Astrocyte (in vitro differentiated cells and primary cell): ENCODE measurements around the gene DUSP5. TPM values are rescaled to one million over a fixed set of nuclear protein-coding genes. Genes with fewer than 3 reads are reported as not detected.

Experiments used
- DNase-seq: peaks from one replicate; pipeline ENCODE4 v3.0.0-alpha.2; 2010; ENCODE audit warnings: low read depth
- FAIRE-seq: peaks from 2 replicates; lab custom pipeline; 2011; peaks lifted over from hg19 to GRCh38; lab: Jason Lieb, UNC
- H2AFZ ChIP-seq: 2 replicates; pipeline ENCODE4 v1.6.0; 2012; ENCODE audit warnings: low read depth, low read length, inconsistent platforms
- H3K27ac ChIP-seq: 2 replicates; pipeline ENCODE4 v1.5.1; 2011; ENCODE audit warnings: low read depth, low read length, inconsistent platforms
- H3K27me3 ChIP-seq: 2 replicates; pipeline ENCODE4 v1.6.0; 2011; ENCODE audit warnings: low read length, inconsistent platforms; ENCODE audit not compliant: insufficient read depth
- H3K36me3 ChIP-seq: 2 replicates; pipeline ENCODE4 v1.5.1; 2011; ENCODE audit warnings: low read length, inconsistent platforms; ENCODE audit not compliant: insufficient read depth
- H3K4me1 ChIP-seq: 2 replicates; pipeline ENCODE4 v1.5.1; 2011; ENCODE audit warnings: low read length, inconsistent platforms; ENCODE audit not compliant: insufficient read depth
- H3K4me2 ChIP-seq: 2 replicates; pipeline ENCODE4 v1.6.0; 2012; ENCODE audit warnings: low read length, inconsistent platforms
- H3K4me3 ChIP-seq: 2 replicates; pipeline ENCODE4 v1.5.1; 2011; ENCODE audit warnings: low read depth, mild to moderate bottlenecking, low read length, inconsistent platforms; ENCODE audit not compliant: insufficient read depth
- H3K79me2 ChIP-seq: 2 replicates; pipeline ENCODE4 v1.6.0; 2012; ENCODE audit warnings: mild to moderate bottlenecking, low read length, inconsistent platforms; ENCODE audit not compliant: insufficient read depth
- H3K9ac ChIP-seq: 2 replicates; pipeline ENCODE4 v1.6.0; 2012; ENCODE audit warnings: mild to moderate bottlenecking, low read length, inconsistent platforms
- H3K9me3 ChIP-seq: 2 replicates; pipeline ENCODE4 v1.5.1; 2012; ENCODE audit warnings: low read depth, mild to moderate bottlenecking, low read length, inconsistent platforms; ENCODE audit not compliant: insufficient read depth
- H4K20me1 ChIP-seq: 2 replicates; pipeline ENCODE4 v1.6.0; 2012; ENCODE audit warnings: low read length, inconsistent platforms; ENCODE audit not compliant: insufficient read depth
- H3K27ac Mint-ChIP-seq: one replicate; pipeline ENCODE4 v1.8.0; 2021; ENCODE audit warnings: mild to moderate bottlenecking, mixed read lengths; ENCODE audit not compliant: unreplicated experiment
- H3K27me3 Mint-ChIP-seq: one replicate; pipeline ENCODE4 v1.8.0; 2021; ENCODE audit warnings: low read depth, mixed read lengths; ENCODE audit not compliant: unreplicated experiment
- H3K36me3 Mint-ChIP-seq: one replicate; pipeline ENCODE4 v1.8.0; 2021; ENCODE audit warnings: low read depth, mixed read lengths; ENCODE audit not compliant: unreplicated experiment
- H3K4me1 Mint-ChIP-seq: one replicate; pipeline ENCODE4 v1.8.0; 2021; ENCODE audit warnings: low read depth, mixed read lengths; ENCODE audit not compliant: unreplicated experiment
- H3K4me3 Mint-ChIP-seq: one replicate; pipeline ENCODE4 v1.8.0; 2021; ENCODE audit warnings: mild to moderate bottlenecking, moderate library complexity, mixed read lengths; ENCODE audit not compliant: unreplicated experiment
- H3K9me3 Mint-ChIP-seq: one replicate; pipeline ENCODE4 v1.8.0; 2021; ENCODE audit warnings: mild to moderate bottlenecking, mixed read lengths; ENCODE audit not compliant: unreplicated experiment
- CTCF ChIP-seq: IDR thresholded peaks from 2 replicates; pipeline ENCODE4 v1.5.1; 2011; ENCODE audit warnings: low read depth, mild to moderate bottlenecking, inconsistent platforms, low read length, moderate library complexity; ENCODE audit not compliant: insufficient read depth
- EZH2 ChIP-seq: IDR thresholded peaks from 2 replicates; pipeline ENCODE4 v1.6.1; 2012; ENCODE audit warnings: mild to moderate bottlenecking, low read length, inconsistent platforms; ENCODE audit not compliant: insufficient read depth
- total RNA-seq: library from RNA; stranded (reverse); gene quantifications from 2 replicates; pipeline ENCODE4 v1.2.1, GENCODE V29; 2021

DUSP5 gene
- total RNA-seq, 1 donor from 2014 or later: 36.4 TPM

GRCh38 chr10:110548002-110548401 lies 50.3 kb downstream of the DUSP5 start:
- no peaks in the 10 kb centered on the region for H3K9me3 ChIP-seq
- no peak overlapping the region for H3K9ac ChIP-seq
- Mint-ChIP-seq H3K36me3 (no peaks in the 10 kb centered on the region), H3K27me3 (no peaks in the 10 kb centered on the region), H3K9me3 (no peaks in the 10 kb centered on the region), H3K4me3 (no peak overlapping the region), H3K27ac (no peak overlapping the region), H3K4me1 (peaks cover 23% of the 10 kb centered on the region)
- H3K36me3 ChIP-seq: no peaks in the 10 kb centered on the region
- H3K79me2 ChIP-seq: no peaks in the 10 kb centered on the region
- TF ChIP-seq CTCF (no peak), EZH2 (no peak)
- no peak for FAIRE-seq
- DNase-seq: no peak
- H3K27me3 ChIP-seq: peaks cover 5% of the 10 kb centered on the region
- H4K20me1 ChIP-seq: no peaks in the 10 kb centered on the region
- H3K4me3 ChIP-seq: no peak overlapping the region
- H3K27ac ChIP-seq: no peak overlapping the region
- no peak overlapping the region for H3K4me2 ChIP-seq
- H3K4me1 ChIP-seq: no peaks in the 10 kb centered on the region
- no peak overlapping the region for H2AFZ ChIP-seq

- no peaks in the 10 kb centered on the region for H3K36me3 Mint-ChIP-seq
- no peak overlapping the region for H3K4me3 Mint-ChIP-seq
- Histone ChIP-seq H3K9me3 (no peaks in the 10 kb centered on the region), H3K4me2 (no peak overlapping the region), H3K9ac (no peak overlapping the region), H3K4me3 (no peak overlapping the region), H3K4me1 (no peaks in the 10 kb centered on the region), H3K79me2 (no peaks in the 10 kb centered on the region), H3K27me3 (peaks cover 5% of the 10 kb centered on the region), H3K27ac (no peak overlapping the region), H2AFZ (no peak overlapping the region), H3K36me3 (no peaks in the 10 kb centered on the region), H4K20me1 (no peaks in the 10 kb centered on the region)
- DNase-seq: no peak
- H3K9me3 Mint-ChIP-seq: no peaks in the 10 kb centered on the region
- TF ChIP-seq EZH2 (no peak), CTCF (no peak)
- peaks cover 25% of the 10 kb centered on the region for H3K4me1 Mint-ChIP-seq
- H3K27ac Mint-ChIP-seq: no peak overlapping the region
- FAIRE-seq: no peak
- no peaks in the 10 kb centered on the region for H3K27me3 Mint-ChIP-seq
These were observed 51.5 kb downstream of the DUSP5 start for GRCh38 chr10:110549211-110549610.

- Histone ChIP-seq H3K4me2 (no peak overlapping the region), H3K4me3 (no peak overlapping the region), H4K20me1 (no peaks in the 10 kb centered on the region), H3K9ac (no peak overlapping the region), H2AFZ (peak overlapping the region; percentile 72), H3K27me3 (peaks cover 5% of the 10 kb centered on the region), H3K4me1 (no peaks in the 10 kb centered on the region), H3K9me3 (no peaks in the 10 kb centered on the region), H3K79me2 (no peaks in the 10 kb centered on the region), H3K27ac (no peak overlapping the region), H3K36me3 (no peaks in the 10 kb centered on the region)
- Mint-ChIP-seq H3K4me3 (no peak overlapping the region), H3K27ac (peak overlapping the region; percentile 80), H3K9me3 (no peaks in the 10 kb centered on the region), H3K36me3 (no peaks in the 10 kb centered on the region), H3K4me1 (peaks cover 11% of the 10 kb centered on the region), H3K27me3 (no peaks in the 10 kb centered on the region)
- TF ChIP-seq EZH2: no peak
- DNase-seq (no peak), FAIRE-seq (no peak)
These were observed 56.2 kb downstream of the DUSP5 start for GRCh38 chr10:110553905-110554304.
